ENCODE measurements around the gene ITPR3.
A peak's percentile ranks its signal among the peaks of the same experiment; 100 is the strongest.

Gene ITPR3

DNA sequence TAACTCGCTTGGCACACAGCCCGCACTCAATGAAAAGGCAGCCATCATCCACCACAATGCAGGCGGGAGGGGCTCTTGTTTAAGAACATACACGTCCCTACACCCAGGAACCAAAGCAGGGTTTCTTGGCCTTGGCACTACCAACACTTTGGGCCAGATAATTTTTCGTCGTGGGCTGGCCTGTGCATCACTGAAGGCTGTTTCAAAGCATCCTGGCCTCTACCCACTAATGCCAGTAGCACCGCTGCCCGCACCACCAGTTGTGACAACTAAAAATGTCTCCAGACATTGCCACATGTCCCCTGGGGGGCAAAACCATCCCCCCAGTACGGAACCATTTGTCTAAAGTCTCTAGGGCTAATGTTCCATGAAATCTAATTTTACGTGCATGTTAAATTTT, 77.4 kb downstream of the ITPR3 start:
- Histone ChIP-seq H3K9me2 (ENCODE audit: low read depth, low read length) (no peaks in the 10 kb centered on the region), H3K79me2 (ENCODE audit: insufficient read depth, low read length) (no peaks in the 10 kb centered on the region), H4K20me1 (ENCODE audit: insufficient read depth, low read length) (no peaks in the 10 kb centered on the region), H3K4me1 (ENCODE audit: insufficient read depth, low read length, severe bottlenecking) (peaks cover 48% of the 10 kb centered on the region), H3K9me3 (ENCODE audit: low read length) (no peaks in the 10 kb centered on the region), H2AFZ (ENCODE audit: low read length) (no peak overlapping the region), H3K27ac (ENCODE audit: low read depth, low read length, poor library complexity, severe bottlenecking) (peak overlapping the region; percentile 86), H3F3A (ENCODE audit: insufficient read depth, low read length) (peaks cover 3% of the 10 kb centered on the region; the same call in 1 of the 2 replicates), H3K4me3 (ENCODE audit: low read depth, low read length, poor library complexity, severe bottlenecking) (no peak overlapping the region), H3K9ac (ENCODE audit: low read length) (peak overlapping the region; percentile 43; the same call in 1 of the 2 replicates), H3K27me3 (ENCODE audit: insufficient read depth, low read length) (no peaks in the 10 kb centered on the region), H3K4me2 (ENCODE audit: low read length) (peak overlapping the region; percentile 30; the same call in 1 of the 2 replicates), H3K36me3 (ENCODE audit: insufficient read depth, low read length) (peaks cover 77% of the 10 kb centered on the region)
- no peak for TF ChIP-seq EZH2 (IDR thresholded peaks at IDR 0.05; ENCODE audit: borderline replicate concordance, low read length)
- TF ChIP-seq, protein P1, sequence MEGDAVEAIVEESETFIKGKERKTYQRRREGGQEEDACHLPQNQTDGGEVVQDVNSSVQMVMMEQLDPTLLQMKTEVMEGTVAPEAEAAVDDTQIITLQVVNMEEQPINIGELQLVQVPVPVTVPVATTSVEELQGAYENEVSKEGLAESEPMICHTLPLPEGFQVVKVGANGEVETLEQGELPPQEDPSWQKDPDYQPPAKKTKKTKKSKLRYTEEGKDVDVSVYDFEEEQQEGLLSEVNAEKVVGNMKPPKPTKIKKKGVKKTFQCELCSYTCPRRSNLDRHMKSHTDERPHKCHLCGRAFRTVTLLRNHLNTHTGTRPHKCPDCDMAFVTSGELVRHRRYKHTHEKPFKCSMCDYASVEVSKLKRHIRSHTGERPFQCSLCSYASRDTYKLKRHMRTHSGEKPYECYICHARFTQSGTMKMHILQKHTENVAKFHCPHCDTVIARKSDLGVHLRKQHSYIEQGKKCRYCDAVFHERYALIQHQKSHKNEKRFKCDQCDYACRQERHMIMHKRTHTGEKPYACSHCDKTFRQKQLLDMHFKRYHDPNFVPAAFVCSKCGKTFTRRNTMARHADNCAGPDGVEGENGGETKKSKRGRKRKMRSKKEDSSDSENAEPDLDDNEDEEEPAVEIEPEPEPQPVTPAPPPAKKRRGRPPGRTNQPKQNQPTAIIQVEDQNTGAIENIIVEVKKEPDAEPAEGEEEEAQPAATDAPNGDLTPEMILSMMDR (IDR thresholded peaks at IDR 0.05; ENCODE audit: low read length): no peak

DNA sequence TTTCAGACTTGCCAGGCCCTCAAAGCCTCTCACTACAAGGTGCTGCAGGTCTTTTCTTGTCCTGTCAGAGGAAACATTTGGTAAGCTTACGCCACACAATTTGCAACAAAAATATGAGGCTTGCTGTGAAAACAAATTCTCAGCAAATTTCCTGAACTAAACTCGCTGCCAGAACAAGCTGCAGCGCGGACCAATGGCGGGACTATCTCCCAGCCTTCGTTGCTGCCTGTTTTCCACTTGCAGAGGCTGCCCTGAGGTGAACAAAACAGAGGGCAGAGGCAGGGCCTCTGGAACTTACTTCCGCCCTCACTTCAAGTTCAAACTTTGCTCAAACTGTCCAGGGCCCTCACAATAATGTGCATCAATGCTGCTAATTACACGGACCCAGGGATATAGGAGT, 78.0 kb downstream of the ITPR3 start:
- H3K4me1 ChIP-seq (ENCODE audit: insufficient read depth, low read length, severe bottlenecking): peaks cover 48% of the 10 kb centered on the region

DNA sequence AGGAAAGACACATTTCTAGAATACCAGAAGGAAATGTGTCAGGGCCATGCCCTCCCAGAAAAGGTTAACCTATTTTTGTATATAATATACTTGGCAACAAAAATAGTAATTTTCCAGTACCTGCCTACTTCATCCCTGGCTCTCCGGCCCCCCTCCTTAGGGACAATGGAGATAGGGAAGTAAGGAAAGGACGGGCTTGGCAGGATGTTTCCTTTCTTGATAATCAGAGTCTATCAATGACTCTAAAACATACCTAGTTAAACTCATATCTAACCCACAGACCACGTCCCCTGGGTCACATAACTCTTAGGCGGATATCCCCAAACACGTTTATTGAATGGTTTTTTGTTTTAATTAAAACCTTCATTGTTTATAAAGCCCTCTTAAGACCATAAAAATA, 78.6 kb downstream of the ITPR3 start:
- Histone ChIP-seq H4K20me1 (ENCODE audit: insufficient read depth, low read length) (no peaks in the 10 kb centered on the region), H3K4me2 (ENCODE audit: low read length) (no peak overlapping the region), H3K79me2 (ENCODE audit: insufficient read depth, low read length) (no peaks in the 10 kb centered on the region), H2AFZ (ENCODE audit: low read length) (no peak overlapping the region), H3K4me1 (ENCODE audit: insufficient read depth, low read length, severe bottlenecking) (peaks cover 51% of the 10 kb centered on the region), H3K9ac (ENCODE audit: low read length) (no peak overlapping the region), H3K36me3 (ENCODE audit: insufficient read depth, low read length) (peaks cover 64% of the 10 kb centered on the region), H3K4me3 (ENCODE audit: low read depth, low read length, poor library complexity, severe bottlenecking) (no peak overlapping the region), H3K9me3 (ENCODE audit: low read length) (no peaks in the 10 kb centered on the region), H3F3A (ENCODE audit: insufficient read depth, low read length) (peaks cover 3% of the 10 kb centered on the region; the same call in 1 of the 2 replicates), H3K9me2 (ENCODE audit: low read depth, low read length) (no peaks in the 10 kb centered on the region), H3K27ac (ENCODE audit: low read depth, low read length, poor library complexity, severe bottlenecking) (peak overlapping the region; percentile 86), H3K27me3 (ENCODE audit: insufficient read depth, low read length) (no peaks in the 10 kb centered on the region)
- no peak for TF ChIP-seq EZH2 (IDR thresholded peaks at IDR 0.05; ENCODE audit: borderline replicate concordance, low read length)
- TF ChIP-seq, protein P1 (IDR thresholded peaks at IDR 0.05; ENCODE audit: low read length): no peak

More for the DNA sequence above, 78.0 kb downstream of the ITPR3 start:
- Histone ChIP-seq H3K36me3 (ENCODE audit: insufficient read depth, low read length) (peaks cover 70% of the 10 kb centered on the region), H3K27ac (ENCODE audit: low read depth, low read length, poor library complexity, severe bottlenecking) (peak overlapping the region; percentile 86), H4K20me1 (ENCODE audit: insufficient read depth, low read length) (no peaks in the 10 kb centered on the region), H3K9ac (ENCODE audit: low read length) (peak overlapping the region; percentile 43; the same call in 1 of the 2 replicates), H3K27me3 (ENCODE audit: insufficient read depth, low read length) (no peaks in the 10 kb centered on the region), H2AFZ (ENCODE audit: low read length) (no peak overlapping the region), H3K9me2 (ENCODE audit: low read depth, low read length) (no peaks in the 10 kb centered on the region), H3K4me3 (ENCODE audit: low read depth, low read length, poor library complexity, severe bottlenecking) (no peak overlapping the region), H3K4me2 (ENCODE audit: low read length) (0 out of 2 replicates have a peak overlapping the region, but pooled peaks have one; percentile 30), H3K79me2 (ENCODE audit: insufficient read depth, low read length) (no peaks in the 10 kb centered on the region), H3F3A (ENCODE audit: insufficient read depth, low read length) (peaks cover 3% of the 10 kb centered on the region; the same call in 1 of the 2 replicates), H3K9me3 (ENCODE audit: low read length) (no peaks in the 10 kb centered on the region)
- TF ChIP-seq, protein P1 (IDR thresholded peaks at IDR 0.05; ENCODE audit: low read length): no peak
- TF ChIP-seq EZH2 (IDR thresholded peaks at IDR 0.05; ENCODE audit: borderline replicate concordance, low read length): no peak
